ENCODE data around the gene PDZK1IP1. TPM values are rescaled to one million over a fixed set of nuclear protein-coding genes. Genes with fewer than 3 reads are reported as not detected.

PDZK1IP1 gene
- polyA plus RNA-seq, 1 donor (not counting 4 experiments of a cell fraction or from before 2014, with no cell fraction given): 1.5 TPM

DNA sequence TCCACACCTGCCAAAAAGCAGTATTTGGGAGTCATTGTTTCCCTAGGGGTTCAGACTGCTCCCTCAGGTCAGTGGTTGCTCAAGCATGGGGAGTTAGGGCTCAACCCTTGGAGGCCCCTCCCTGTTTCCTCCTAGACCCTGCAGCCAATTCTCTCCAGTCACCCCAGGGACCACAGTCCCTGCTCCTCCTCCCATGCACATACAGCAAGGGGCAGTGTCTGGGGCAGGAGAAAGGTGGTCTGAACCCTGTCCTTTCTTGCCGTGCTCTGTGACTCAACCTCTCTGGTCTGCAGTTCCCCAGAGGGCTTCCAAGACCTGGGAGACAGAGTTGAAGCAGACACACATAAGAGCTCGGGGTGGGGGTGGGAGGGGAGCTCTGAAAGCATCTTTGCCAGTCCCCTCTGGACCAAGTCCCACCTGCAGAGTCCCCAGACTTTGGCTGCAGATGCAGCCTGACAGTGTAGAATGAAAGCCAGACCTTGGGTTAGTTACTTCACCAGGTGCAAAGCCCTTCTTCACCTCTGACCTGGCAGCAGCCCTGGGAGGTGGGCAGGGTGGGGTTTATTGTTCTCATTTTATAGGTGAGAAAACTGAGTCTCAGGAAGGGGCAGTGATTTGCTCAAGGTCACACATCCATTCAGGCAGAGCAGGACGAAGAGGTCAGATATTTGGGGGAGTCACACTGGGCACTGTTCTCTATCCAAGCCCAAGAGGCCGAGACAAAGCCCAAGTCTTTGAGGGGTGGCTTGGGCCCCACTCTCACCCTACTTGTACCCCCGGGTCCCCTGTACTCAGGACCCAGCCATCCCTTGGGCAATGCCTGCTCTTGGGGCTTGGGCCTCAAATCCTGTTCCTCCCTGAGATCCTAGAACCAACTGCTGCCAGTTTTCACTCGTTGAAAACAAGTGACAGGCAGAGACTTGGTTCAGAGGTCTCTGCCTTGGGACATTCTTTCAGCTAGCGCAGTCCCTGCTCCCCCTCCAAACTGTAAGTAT, 748 bp downstream of the PDZK1IP1 start:
- no peak for FAIRE-seq
- no peak overlapping the region for H3K27ac ChIP-seq (ENCODE audit: control insufficient read depth, insufficient read depth, low read length)

DNA sequence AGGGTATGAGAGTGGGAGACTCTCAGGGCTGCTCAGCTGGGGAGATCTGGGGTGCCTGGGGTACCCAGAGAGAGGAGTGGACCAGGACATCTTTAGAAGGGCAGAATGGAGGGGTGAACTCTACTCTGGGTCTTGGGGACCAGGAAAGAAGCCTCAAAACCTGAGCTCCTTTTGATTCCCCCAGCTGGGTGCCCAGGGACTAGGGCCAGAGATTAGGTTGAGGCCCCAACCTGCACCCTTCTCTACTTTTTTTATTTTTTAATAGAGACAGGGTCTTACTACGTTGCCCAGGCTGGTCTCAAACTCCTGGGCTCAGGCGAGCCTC, 1.9 kb downstream of the PDZK1IP1 start:
- FAIRE-seq: no peak
- H3K79me2 ChIP-seq (ENCODE audit: control insufficient read depth, insufficient read depth, low read length): no peaks in the 10 kb centered on the region
- H3K4me1 ChIP-seq (ENCODE audit: control insufficient read depth, extremely low read depth, insufficient read depth, low read length): peaks cover 26% of the 10 kb centered on the region
- no peak for DNase-seq (ENCODE audit: low read depth, low spot score)
- H2AFZ ChIP-seq (ENCODE audit: control insufficient read depth, low read length): no peak overlapping the region
- no peak overlapping the region for H3K9ac ChIP-seq (ENCODE audit: control insufficient read depth, extremely low read depth, insufficient read depth, low read length)
- no peak overlapping the region for H3K27ac ChIP-seq (ENCODE audit: control insufficient read depth, insufficient read depth, low read length)
- dilution Hi-C loops (cut with MboI; ENCODE audit: extremely low pct_ligation_motif_present, low sequenced_read_pairs): no loop called here
- no peaks in the 10 kb centered on the region for H3K27me3 ChIP-seq (ENCODE audit: control insufficient read depth, extremely low read depth, insufficient read depth, low read length)
- H3K9me1 ChIP-seq (ENCODE audit: control insufficient read depth, extremely low read depth, insufficient read depth, low read length): no peaks in the 10 kb centered on the region
- H3K9me3 ChIP-seq (ENCODE audit: control insufficient read depth, low read depth, low read length): no peaks in the 10 kb centered on the region
- H3K4me2 ChIP-seq (ENCODE audit: control insufficient read depth, extremely low read depth, insufficient read depth, low read depth, low read length): no peak overlapping the region
- no peaks in the 10 kb centered on the region for H3K36me3 ChIP-seq (ENCODE audit: control insufficient read depth in 2 of 2, extremely low read depth in 1 of 2, insufficient read depth in 2 of 2, low read length in 2 of 2)
- TF ChIP-seq, protein P1, sequence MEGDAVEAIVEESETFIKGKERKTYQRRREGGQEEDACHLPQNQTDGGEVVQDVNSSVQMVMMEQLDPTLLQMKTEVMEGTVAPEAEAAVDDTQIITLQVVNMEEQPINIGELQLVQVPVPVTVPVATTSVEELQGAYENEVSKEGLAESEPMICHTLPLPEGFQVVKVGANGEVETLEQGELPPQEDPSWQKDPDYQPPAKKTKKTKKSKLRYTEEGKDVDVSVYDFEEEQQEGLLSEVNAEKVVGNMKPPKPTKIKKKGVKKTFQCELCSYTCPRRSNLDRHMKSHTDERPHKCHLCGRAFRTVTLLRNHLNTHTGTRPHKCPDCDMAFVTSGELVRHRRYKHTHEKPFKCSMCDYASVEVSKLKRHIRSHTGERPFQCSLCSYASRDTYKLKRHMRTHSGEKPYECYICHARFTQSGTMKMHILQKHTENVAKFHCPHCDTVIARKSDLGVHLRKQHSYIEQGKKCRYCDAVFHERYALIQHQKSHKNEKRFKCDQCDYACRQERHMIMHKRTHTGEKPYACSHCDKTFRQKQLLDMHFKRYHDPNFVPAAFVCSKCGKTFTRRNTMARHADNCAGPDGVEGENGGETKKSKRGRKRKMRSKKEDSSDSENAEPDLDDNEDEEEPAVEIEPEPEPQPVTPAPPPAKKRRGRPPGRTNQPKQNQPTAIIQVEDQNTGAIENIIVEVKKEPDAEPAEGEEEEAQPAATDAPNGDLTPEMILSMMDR (optimal IDR thresholded peaks at IDR 0.05 in 1 of 3, IDR thresholded peaks at IDR 0.05 in 1 of 3, conservative IDR thresholded peaks at IDR 0.05 in 1 of 3; ENCODE audit: extremely low read depth in 1 of 3, insufficient read depth in 2 of 3, low read length in 3 of 3): no peak
- no peak for TF ChIP-seq EZH2 (IDR thresholded peaks at IDR 0.05; ENCODE audit: low read length)
- H4K20me1 ChIP-seq (ENCODE audit: control insufficient read depth, extremely low read depth, insufficient read depth, low read length): no peaks in the 10 kb centered on the region
- H3K4me3 ChIP-seq (ENCODE audit: control insufficient read depth in 2 of 3, extremely low read depth in 1 of 3, insufficient read depth in 2 of 3, low read depth in 1 of 3, low read length in 3 of 3): no peak overlapping the region

More for the DNA sequence above, 748 bp downstream of the PDZK1IP1 start:
- Histone ChIP-seq H3K79me2 (ENCODE audit: control insufficient read depth, insufficient read depth, low read length) (no peaks in the 10 kb centered on the region), H3K4me3 (ENCODE audit: control insufficient read depth in 2 of 3, extremely low read depth in 1 of 3, insufficient read depth in 2 of 3, low read depth in 1 of 3, low read length in 3 of 3) (no peak overlapping the region), H3K4me2 (ENCODE audit: control insufficient read depth, extremely low read depth, insufficient read depth, low read depth, low read length) (no peak overlapping the region), H3K4me1 (ENCODE audit: control insufficient read depth, extremely low read depth, insufficient read depth, low read length) (peaks cover 26% of the 10 kb centered on the region), H3K9me3 (ENCODE audit: control insufficient read depth, low read depth, low read length) (no peaks in the 10 kb centered on the region), H2AFZ (ENCODE audit: control insufficient read depth, low read length) (no peak overlapping the region), H3K36me3 (ENCODE audit: control insufficient read depth in 2 of 2, extremely low read depth in 1 of 2, insufficient read depth in 2 of 2, low read length in 2 of 2) (no peaks in the 10 kb centered on the region), H4K20me1 (ENCODE audit: control insufficient read depth, extremely low read depth, insufficient read depth, low read length) (no peaks in the 10 kb centered on the region), H3K9me1 (ENCODE audit: control insufficient read depth, extremely low read depth, insufficient read depth, low read length) (no peaks in the 10 kb centered on the region), H3K27me3 (ENCODE audit: control insufficient read depth, extremely low read depth, insufficient read depth, low read length) (no peaks in the 10 kb centered on the region), H3K9ac (ENCODE audit: control insufficient read depth, extremely low read depth, insufficient read depth, low read length) (no peak overlapping the region)
- TF ChIP-seq, protein P1 (optimal IDR thresholded peaks at IDR 0.05 in 1 of 3, IDR thresholded peaks at IDR 0.05 in 1 of 3, conservative IDR thresholded peaks at IDR 0.05 in 1 of 3; ENCODE audit: extremely low read depth in 1 of 3, insufficient read depth in 2 of 3, low read length in 3 of 3): no peak
- TF ChIP-seq EZH2 (IDR thresholded peaks at IDR 0.05; ENCODE audit: low read length): no peak
- dilution Hi-C loops (cut with MboI; ENCODE audit: extremely low pct_ligation_motif_present, low sequenced_read_pairs): no loop called here
- no peak for DNase-seq (ENCODE audit: low read depth, low spot score)
